Measurements from ENCODE around the gene KNDC1. TPM values are rescaled to one million over a fixed set of nuclear protein-coding genes. Genes with fewer than 3 reads are reported as not detected.

Gene KNDC1
- total and polyA plus RNA-seq, 2 experiments from 2014 or later = 1.8 to 16.0 TPM

- TF ChIP-seq REST (IDR thresholded peaks at IDR 0.05; ENCODE audit: unreplicated experiment) (no peak), CTCF (conservative IDR thresholded peaks at IDR 0.05; ENCODE audit: low read depth in 2 of 2) (no peak), ETS1 (IDR thresholded peaks at IDR 0.05) (no peak), CREB1 (CRISPR knock-in tag; IDR thresholded peaks at IDR 0.05; ENCODE audit: low read depth) (no peak)
Observed at GRCh38 chr10:133141958-133142340, 18.1 kb upstream of the KNDC1 start (continued).

- DNase-seq (ENCODE audit: low spot score) (no peak), ATAC-seq (no peak)
- H4K20me1 ChIP-seq (replicated peaks; ENCODE audit: insufficient read depth) = no peaks in the 10 kb centered on the region
- no peak overlapping the region for H3K4me3 ChIP-seq
- H3K36me3 Mint-ChIP-seq (ENCODE audit: low read depth) = peaks cover 4% of the 10 kb centered on the region; the same call in 2 of the 3 replicates
- H3K27me3 Mint-ChIP-seq (ENCODE audit: insufficient read depth, low read depth, poor library complexity) = peaks cover 5% of the 10 kb centered on the region
- H3K27ac Mint-ChIP-seq = no peak overlapping the region
- H3K27ac ChIP-seq (ENCODE audit: low read depth) = no peak overlapping the region
- H3K9me3 Mint-ChIP-seq = peaks cover 9% of the 10 kb centered on the region
- H3K4me1 ChIP-seq (ENCODE audit: insufficient read depth) = peaks cover 26% of the 10 kb centered on the region; the same call in 1 of the 2 replicates
- H3K27me3 ChIP-seq (ENCODE audit: insufficient read depth) = no peaks in the 10 kb centered on the region
- no peaks in the 10 kb centered on the region for H3K79me2 ChIP-seq (replicated peaks; ENCODE audit: insufficient read depth)
- H3K4me1 Mint-ChIP-seq = peaks cover 23% of the 10 kb centered on the region
- no peak overlapping the region for H3K4me3 Mint-ChIP-seq
- no peaks in the 10 kb centered on the region for H3K9me2 ChIP-seq (ENCODE audit: insufficient read depth)
- H3F3A ChIP-seq (replicated peaks; ENCODE audit: low read depth) = no peaks in the 10 kb centered on the region; the same call in 1 of the 2 replicates
- 0 out of 2 replicates have a peak, but pooled peaks cover 4% of the 10 kb centered on the region for H3K36me3 ChIP-seq (ENCODE audit: insufficient read depth)
- H3K4me2 ChIP-seq = no peak overlapping the region
- no peak overlapping the region for H2AFZ ChIP-seq
- TF ChIP-seq CTCF (conservative IDR thresholded peaks at IDR 0.05; ENCODE audit: low read depth in 2 of 2) (no peak), REST (IDR thresholded peaks at IDR 0.05; ENCODE audit: unreplicated experiment) (no peak), STAT1 (IDR thresholded peaks at IDR 0.05; ENCODE audit: unreplicated experiment) (no peak), ZNF114 (CRISPR knock-in tag; IDR thresholded peaks at IDR 0.05) (no peak), ETS1 (IDR thresholded peaks at IDR 0.05) (no peak), JUNB (IDR thresholded peaks at IDR 0.05; ENCODE audit: unreplicated experiment) (no peak), EZH2 (IDR thresholded peaks at IDR 0.05; ENCODE audit: low read depth, unreplicated experiment) (no peak)
Observed at GRCh38 chr10:133142523-133143199, 17.4 kb upstream of the KNDC1 start.

All from GM23338 (cell line).